Stimulated activated CD8-positive, alpha-beta memory T cell treated with anti-CD3 and anti-CD28 coated beads, Interleukin-12 subunit alpha, Interleukin-12 subunit beta, amount 100 ng/mL, for 4 hours (primary cell): Measurements from ENCODE around the gene TBC1D1.
"Not testable (repeated sequence)": the region's sequence is repeated elsewhere in the genome, so short reads cannot be mapped to it uniquely, and the experiment has no call there.

Source experiments
- DNase-seq: peaks from one replicate; pipeline ENCODE4 v3.0.0-alpha.2; 2020; ENCODE audit warnings: low read depth

TBC1D1 gene

DNA sequence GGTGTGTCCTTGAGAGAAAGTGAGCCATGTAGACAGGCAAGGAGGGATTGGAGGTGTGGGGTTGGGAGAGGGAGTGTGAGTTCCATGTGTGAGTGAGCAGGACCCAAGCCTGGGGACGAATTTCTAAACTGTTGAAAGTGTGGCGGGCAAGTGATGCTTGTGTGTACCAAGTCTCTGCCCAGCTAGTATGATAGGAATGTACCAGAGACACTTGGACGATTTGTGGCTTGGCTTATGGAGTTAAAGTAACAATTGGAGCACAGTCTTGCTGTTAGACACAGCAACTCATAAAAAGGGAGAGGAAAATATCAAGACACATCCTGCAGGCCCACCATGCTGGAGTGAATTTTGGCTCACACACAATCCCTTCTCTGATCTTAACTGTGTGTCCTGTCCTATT lies 77.9 kb downstream of the TBC1D1 start:
- no peak for DNase-seq

DNA sequence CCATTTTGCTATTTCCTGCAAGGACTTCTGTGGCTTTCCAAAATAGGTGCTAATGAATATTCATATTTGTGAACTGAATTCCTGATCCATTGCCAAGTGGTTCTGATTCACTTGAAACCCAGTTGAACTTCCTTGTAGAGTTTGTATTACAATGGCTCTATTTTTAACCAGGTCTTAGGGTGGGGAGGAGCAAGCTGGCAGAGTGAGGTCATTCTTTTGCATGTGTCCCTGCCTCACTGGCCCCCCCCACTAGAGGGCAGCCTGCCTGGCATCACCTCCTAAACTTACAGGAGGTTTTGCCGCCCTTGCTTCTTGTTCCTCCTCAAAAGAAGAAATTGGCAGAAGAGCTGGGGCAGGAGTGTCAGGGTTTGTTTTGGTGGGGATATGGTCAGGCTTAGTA lies 79.8 kb downstream of the TBC1D1 start:
- no peak for DNase-seq

DNA sequence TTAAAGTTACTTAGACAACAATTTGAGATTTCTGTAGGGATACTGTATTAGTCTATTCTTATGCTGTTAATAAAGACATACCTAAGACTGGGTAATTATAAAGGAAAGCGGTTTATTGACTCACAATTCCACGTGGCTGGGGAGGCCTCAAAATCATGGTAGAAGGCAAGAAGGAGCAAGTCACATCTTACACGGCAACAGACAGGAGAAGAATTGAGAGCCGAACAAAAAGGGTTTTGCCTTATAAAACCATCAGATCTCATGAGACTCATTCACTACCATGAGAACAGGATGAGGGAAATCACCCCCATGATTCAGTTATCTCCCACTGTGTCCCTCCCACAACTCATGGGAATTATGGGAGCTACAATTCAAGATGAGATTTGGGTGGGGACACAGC lies 80.3 kb downstream of the TBC1D1 start:
- DNase-seq: no peak

DNA sequence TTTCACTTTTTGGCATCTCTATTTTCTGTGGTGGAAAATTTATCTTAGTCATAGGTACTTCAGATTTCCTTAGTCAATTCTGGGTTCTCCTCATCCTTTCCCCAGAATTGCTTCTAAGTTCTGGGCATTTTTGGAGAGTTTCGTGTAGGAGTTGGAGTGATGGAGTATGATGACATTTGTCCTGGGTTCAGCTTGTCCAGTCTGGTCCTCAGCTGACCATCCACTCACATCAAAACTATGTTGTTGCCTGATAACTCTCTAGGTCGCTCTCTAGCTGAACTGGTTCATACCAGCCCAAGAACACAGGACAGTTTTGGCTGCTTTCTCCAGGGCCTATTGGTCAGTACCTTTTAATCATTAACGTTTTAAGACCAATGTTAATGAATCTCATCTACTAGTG lies 82.6 kb downstream of the TBC1D1 start:
- DNase-seq: no peak

DNA sequence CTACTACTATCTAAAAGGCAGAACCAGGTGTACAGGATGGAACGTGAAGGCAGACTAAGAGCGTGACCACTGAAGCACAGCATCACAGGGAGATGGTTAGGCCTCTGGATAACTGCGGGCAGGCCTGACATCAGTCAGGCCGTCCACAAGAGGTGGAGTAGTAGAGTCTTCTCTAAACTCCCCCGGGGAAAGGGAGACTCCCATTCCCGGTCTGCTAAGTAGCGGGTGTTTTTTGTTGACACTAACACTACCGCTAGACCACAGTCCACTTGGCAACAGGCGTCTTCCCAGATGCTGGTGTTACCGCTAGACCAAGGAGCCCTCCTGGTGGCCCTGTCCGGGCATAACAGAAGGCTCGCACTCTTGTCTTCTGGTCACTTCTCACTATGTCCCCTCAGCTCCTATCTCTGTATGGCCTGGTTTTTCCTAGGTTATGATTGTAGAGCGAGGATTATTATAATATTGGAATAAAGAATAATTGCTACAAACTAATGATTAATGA lies 84.5 kb downstream of the TBC1D1 start:
- not testable (repeated sequence) for DNase-seq

DNA sequence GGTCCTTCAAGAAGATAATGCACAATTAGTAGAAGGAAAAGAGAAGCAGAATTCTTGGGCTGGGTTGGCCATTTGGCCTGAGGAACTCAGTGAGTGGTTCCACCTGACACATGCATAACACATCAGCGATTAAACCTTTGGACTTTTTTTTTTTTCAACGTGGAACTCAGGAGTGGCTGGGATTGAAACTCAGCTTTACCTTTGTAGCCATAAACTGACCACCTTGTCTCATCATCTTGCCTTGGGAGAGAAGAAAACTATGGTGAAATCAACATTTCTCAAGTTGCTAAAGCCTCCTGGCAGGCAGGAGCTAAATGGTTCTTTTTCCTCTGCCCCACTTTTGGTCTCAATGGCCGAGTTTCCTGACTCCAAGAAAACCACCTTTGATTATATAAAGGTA lies 85.6 kb downstream of the TBC1D1 start:
- no peak for DNase-seq

DNA sequence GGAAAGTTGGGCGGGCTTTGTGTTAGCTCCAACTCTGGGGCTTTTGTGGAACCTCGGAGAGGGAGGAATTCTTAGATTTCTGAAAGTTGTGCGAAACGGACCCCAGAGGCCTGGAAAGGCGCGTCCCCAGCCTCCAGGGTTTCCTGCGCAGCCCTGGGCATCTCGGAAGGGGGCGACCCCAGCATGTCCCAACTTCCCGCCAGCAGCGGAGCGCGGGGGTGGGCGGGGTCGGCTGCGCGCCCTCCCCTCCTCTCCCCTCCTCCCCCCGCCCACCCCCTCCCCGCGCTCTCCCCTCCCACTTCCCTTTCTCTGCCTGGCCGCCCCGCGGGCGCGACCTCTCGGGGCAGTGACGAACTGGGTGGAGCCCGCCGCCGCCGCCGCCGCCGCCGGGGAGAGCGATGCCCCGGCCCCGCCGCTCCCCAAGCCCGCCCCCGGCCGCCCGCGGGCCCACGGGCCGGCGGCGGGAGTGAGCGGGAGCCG lies 86.1 kb downstream of the TBC1D1 start:
- DNase-seq: peak; percentile 58

DNA sequence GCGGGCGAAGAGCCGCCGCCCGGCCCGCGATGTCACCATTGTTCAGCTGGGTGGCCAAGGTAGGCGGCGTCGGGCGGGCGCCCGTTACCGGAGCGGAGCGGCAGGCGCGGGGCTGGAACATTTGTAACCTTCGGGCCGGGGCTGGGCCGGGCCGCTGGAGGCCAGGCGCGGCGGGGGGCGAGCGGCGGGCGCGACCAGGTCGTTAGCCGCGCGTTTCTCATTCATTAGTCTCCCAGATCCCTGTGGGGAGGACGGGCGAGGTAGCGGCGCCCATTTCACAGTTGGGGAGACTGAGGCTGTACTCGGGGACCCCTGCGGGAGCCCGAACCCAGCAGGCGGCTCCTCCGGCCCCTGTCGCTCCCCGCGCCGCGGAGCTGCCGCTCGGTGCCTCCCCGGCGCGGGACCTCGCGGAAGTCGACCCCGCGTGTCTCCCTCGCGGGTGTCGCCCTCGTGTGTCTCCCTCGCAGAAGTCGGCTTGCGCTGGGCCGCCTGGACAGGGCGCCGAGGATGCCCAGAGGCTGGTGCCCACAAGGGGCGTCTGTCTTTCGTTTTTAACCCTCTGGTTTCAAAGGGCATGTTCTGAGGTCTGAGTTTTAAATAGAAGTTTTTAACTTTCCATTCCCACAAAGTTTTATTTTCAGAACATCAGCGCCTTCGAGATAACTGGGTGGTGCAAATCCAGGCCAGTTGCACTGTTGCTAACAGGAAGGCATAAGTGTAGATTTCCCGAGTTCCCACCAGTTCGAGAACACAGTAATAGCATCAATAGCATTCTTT lies 86.8 kb downstream of the TBC1D1 start:
- peak; percentile 65 for DNase-seq

DNA sequence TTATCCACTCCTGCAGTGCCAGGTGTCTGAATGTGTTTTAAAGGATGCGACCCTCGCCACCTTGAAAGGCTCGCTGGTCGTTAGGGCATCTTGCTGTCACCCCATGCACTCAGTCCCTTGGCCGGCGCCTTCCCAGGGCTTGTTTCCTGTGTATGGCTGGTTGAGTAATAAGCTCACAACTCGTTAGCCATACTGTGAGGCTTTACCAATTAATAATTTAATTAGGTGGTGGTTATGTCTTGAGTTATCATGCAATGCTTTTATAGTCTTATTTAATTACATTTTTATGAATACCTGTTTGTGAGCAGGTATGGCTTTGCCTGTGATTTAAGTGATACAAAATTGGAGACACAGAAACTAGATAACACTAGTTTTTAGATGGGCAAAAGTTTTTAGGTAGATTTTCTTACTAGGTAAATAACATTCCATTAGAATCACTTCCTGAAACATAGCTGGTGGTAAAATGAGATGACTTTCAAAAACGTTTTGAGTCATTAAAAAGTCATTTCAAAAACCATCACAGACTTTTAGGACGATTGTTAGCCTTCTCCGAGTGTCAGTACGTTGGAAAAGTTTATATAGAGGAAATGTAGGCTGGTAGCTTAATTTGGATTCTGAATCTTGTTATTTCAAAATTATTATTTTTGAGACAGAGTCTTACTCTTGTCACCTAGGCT lies 87.5 kb downstream of the TBC1D1 start:
- DNase-seq: no peak

DNA sequence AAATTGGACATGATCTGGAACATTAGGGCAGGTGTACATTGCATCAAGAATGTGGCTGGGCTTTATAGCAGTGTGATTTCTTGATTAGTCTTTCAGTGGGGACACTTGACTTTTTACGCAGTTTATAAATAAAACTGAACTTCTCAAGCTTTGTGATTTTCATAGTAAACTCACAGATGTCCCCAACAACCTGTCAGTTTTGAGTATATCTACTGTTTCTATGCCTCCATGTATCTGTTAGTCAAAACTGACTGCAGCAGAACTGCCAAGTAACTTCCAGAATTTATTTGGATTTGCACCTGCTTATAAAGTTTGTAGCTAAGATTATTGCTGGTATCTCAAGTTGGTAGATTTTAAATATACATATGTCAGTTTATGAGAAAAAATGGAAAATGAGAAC lies 89.4 kb downstream of the TBC1D1 start:
- DNase-seq: no peak

DNA sequence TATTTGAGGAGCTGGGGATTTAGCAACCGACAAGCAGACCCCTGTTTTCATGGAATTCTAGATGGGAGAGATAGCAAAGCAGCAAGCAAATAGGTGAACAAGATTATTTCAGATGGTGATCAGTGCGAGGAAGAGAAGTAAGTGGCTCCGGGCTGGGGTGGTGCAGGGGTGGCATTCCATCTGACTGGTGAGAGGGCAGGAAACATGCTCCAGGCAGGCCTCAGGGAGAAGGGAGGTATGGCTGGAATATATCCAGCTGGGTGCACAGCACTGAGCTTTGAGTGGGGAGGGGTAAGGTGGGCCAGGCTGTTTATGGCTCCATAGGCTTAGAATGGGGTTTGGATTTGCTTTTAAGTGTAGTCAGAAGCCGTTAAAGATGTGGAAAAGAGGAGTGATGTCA lies 90.5 kb downstream of the TBC1D1 start:
- DNase-seq: no peak

DNA sequence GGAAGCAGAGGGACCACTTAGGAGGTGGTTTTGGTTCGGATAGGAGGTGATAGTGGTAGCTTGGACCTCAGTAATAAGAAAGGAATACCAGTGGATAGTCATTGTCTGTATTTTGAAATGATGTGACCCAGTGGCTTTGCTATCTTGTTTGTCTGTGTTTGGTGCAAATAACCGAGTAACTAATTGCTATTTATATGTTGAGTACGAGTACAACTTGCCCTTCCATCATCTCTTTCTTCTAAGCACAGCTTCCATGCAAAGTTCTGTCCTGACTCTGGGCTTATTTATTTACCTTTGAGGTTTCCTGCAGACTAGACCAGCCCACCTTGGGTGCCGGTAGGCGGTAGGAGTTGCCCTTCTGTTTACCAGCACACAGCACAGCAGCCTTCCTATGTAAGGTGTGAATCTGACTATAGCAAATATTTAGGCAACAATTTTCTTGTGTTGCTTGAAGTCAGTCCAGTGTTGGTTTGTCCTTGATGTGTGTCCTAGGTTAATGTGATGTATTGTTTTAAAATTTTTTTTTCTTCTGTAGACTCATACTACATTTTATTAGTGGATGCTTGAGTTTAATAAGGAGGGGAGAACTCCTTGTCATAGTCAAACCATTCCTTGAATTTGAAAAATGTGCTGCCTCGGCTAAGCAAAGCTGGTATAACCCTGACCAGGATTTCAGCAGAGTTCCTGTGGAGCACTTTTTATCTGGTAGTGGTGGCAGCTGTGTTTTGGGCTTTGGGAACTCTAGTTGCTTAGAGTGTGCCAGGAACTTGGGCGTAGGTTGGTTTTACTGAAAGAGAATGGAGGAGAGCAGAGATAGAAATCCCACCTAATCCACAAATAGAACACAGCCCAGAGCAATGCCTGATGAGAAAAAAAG lies 91.2 kb downstream of the TBC1D1 start:
- DNase-seq: no peak

DNA sequence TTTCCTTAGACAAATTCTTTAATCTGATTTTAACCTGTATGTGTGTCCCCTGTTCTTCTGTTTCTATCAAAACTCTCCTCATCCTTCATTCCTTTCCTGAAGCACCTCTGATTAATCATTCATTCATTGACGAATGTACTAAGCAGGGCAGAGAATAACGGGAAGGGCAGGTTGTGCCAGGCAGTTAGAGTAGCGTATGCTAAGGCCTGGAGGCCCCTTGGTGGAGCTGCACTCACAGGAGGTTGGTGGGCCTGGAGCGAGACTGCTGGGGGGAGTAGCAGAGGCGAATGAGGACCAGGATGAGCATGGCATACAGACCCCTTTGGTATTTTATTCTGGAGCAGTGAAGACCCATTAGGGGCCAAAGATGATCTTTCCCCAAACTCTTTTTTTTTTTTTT lies 91.9 kb downstream of the TBC1D1 start:
- DNase-seq: no peak

DNA sequence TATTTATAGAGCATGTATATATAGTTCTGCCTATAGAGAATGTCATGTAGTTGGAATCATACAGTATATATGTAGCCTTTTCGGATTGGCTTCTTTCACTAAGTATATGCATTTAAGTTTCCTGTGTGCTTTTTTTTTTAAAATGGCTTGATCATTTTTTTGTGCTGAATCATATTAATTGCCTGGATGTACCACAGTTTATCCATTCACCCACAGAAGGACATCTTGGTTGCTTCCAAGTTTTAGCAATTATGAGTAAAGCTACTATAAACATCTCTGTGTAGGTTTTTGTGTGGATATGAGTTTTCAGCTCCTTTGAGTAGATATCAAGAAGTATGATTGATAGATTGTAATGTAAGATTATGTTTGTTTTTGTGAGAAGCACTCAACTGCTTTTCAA lies 93.1 kb downstream of the TBC1D1 start:
- no peak for DNase-seq

DNA sequence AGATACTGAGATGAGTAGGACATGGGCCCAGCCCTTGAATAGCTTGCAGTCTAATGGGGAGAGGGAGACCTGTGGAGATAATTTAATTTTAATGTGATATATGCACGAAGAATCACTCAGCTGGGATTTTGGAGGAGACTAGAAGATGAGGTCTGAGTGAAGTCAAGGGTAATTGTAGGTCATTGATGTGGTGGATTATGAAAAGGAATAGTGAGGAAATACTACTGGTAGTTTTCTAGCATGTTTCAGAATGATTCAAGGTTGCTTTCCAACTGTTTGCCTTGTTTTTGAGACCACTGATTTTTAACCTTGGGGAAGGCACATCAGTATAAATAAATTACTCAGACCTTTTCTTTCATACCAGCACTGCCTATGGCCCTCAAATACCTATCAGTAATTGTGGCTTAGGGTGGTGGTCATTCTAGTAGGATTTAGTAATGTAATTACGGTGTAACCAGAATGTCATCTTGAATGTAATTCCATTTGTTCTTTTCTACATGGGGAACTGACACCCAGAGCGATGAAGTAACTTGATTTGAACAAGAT lies 94.9 kb downstream of the TBC1D1 start:
- DNase-seq: no peak

DNA sequence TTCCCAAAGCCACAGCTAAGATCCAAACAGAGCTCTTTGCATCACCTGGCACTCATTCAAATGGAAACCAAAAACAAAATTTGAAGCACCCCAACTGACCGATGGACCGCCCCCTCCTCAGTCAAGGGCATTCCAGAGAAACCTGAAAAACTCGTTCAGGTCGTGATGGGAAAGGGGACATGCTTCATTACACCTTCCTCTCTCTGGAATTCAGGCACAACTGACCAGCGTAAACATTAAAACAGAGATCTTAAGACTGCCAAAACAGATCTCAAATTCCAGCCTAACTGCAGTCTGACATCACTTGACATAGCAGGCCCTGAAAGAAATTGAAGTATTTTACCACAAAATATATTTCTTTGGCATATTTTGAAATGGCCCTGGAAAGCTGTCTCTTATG lies 97.8 kb downstream of the TBC1D1 start:
- DNase-seq: no peak

DNA sequence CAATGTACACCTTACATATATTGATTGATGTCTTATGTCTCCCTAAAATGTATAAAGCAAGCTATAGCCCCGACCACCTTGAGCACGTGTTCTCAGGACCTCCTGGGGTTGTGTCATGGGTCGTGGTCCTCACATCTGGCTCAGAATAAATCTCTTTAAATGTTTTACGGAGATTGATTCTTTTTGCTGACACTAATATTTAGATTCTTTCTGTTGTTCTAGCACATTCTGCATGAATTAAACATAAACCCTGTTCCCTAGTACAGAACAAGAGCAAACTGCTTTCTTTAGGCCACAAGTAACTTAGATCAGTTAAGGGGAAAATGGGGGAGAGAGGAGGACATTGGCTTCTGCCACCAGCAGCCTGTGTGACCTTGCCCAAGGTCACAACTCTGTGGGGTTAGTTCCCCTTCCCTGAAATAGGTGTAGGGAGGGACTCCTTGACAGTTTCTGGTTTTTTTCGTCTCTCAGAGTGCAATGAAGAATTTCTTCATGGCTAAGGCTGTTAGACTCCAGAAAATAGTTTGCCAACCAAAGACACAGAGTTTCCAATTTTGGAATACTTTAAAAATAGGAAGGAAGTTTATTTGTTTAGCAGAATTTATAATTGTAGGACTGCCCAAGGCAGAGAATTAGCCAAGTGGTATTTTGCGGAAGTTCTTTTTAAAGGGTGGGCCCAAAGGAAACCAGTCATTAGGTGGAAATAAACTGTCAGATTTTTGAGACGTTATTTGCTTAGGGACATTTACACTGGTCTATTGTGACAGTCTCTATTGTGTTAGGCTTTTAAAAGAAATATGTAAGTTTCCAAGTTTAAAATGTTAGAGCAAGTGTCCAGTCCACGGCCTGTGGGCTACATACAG lies 98.7 kb downstream of the TBC1D1 start:
- DNase-seq: no peak

DNA sequence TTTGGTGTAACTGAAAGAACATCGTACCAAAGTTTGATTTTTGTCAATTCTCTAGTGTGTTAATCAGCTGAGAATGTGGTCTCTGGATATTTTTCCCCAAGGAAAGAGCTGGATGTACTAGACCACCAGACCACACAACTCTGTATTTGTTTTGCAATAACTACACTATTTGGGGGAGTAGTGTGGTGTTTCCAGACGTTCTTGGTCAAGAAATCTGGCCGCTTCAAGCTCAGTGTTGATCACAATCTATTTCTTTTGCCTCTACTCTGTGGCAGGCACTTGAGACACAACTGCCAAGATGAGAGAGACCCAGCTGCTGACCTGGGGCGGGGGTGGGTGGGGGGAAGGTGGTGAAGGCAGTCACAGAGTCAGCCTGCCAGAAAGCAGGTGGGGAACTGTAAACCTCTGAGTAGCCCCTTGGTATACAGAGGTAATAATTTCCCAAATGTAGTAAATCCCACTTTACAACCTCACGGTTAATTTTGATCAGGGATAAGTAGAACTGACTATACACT lies 99.9 kb downstream of the TBC1D1 start:
- no peak for DNase-seq

DNA sequence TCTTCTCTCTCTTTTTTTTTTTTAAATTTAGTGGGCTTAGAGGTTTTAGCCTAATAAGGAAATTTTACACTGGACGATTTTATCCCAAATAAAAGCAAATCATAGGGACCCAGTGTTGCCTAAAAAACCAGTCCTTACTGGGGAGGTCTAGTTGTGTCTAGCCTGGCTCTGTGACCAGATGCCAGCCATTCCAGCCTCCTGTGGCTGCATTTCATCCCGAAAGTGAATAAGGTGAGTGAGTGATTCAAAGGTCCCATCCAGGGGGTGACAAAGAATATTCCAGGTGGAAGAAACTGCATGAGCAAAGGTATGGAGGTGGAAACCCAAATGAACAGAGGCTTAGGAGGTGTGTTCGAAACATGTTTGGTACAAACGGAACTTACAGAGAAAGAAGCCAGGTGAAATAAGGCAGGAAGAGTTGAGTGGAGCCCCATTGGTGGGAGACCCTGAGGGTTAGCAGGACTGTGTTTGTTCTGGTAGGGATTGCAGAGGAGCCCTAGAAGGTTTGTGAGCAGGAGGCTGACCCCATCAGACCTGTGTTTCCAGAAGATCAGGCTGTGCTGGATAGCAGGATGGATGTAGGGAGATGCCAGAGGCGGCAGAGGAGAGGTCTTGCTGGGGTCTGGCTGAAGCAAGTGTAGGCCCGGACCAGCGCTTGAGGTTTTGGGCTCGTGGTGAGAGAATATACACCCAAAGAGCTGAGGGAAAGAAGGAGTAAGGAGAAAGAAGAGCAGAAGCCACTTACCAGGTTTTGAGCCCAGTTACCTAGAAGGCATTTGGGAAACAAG lies 100.9 kb downstream of the TBC1D1 start:
- DNase-seq: no peak

DNA sequence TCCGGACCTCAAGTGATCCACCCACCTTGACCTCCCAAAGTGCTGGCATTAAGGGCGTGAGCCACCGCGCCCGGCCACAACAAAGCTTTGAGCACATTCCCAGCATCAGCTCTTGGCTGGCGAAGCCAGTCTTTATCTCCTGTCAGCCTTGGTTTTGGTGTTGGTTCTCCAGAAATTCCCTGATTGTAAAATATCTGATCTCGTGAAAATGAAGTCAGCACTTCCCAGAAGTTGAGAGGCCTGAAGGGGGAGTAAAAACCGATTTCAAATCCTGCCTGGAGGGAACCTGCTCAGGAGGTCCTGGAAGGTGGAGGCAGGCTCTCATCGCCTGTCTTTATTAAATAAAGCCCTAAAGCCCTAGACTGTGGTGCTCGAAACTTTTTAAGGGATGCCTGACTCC lies 102.9 kb downstream of the TBC1D1 start:
- no peak for DNase-seq
